ES-I3 (cell line): ENCODE results near the gene UNC5A.

Source experiments
- H3K36me3 ChIP-seq: 2 replicates; pipeline ENCODE4 v1.6.1; 2013; ENCODE audit warnings: mild to moderate bottlenecking, low read length, control low read depth, moderate library complexity; ENCODE audit not compliant: insufficient read depth
- H3K4me1 ChIP-seq: 2 replicates; pipeline ENCODE4 v1.6.1; 2013; ENCODE audit warnings: mild to moderate bottlenecking, control low read depth, low read length; ENCODE audit not compliant: insufficient read depth
- H3K9ac ChIP-seq: 2 replicates; pipeline ENCODE4 v1.6.1; 2013; ENCODE audit warnings: low read depth, mild to moderate bottlenecking, low read length, moderate library complexity
- H3K9me3 ChIP-seq: 2 replicates; pipeline ENCODE4 v1.6.1; 2013; ENCODE audit warnings: mild to moderate bottlenecking, low read length, moderate library complexity; ENCODE audit not compliant: control insufficient read depth, insufficient read depth

UNC5A gene

DNA sequence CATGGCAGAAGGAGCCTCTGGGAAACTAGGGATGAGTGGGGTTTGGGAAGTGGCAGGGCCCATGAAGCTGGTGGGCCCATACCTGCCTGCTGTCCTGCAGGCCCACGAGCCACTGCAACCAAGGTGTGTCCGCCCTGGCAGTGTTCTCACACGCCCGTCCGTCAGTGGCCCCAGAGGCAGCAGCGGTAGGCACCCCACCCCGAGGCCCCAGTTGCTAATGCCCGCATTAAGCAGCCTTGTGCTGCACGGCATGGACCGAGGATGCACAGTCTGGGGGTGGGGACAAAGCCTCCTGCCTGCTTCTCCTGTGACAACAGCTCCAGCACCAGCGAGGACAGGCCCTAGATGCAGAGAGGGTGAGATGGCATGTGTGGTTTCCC, 47.5 kb downstream of the UNC5A start:
- no peak overlapping the region for H3K9ac ChIP-seq
- H3K9me3 ChIP-seq, result no peaks in the 10 kb centered on the region
- H3K36me3 ChIP-seq, result no peaks in the 10 kb centered on the region
- H3K4me1 ChIP-seq, result peaks cover 4% of the 10 kb centered on the region; the same call in 1 of the 2 replicates

DNA sequence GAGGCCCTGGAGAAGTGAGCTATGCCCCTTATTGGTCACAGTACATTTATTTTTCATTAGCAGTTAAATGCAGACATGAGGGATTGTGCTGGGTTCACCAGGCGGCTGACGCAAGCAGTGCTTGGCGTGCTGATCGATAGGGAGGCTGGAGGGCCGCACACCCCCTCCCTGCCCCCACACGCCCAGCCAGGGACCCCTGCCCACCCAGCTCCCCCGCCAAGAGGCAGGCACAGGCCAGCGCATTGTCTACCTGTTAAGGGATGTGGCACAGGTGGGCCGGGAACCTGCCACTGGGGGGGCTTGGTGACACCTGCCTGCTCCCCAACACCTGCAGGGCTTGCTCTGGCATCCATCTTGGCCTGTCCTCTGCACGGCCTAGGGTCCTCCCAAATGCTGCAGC, 49.6 kb downstream of the UNC5A start:
- H3K9ac ChIP-seq, result no peak overlapping the region
- H3K4me1 ChIP-seq, result peaks cover 15% of the 10 kb centered on the region; the same call in 1 of the 2 replicates
- H3K9me3 ChIP-seq, result no peaks in the 10 kb centered on the region
- H3K36me3 ChIP-seq, result no peaks in the 10 kb centered on the region

DNA sequence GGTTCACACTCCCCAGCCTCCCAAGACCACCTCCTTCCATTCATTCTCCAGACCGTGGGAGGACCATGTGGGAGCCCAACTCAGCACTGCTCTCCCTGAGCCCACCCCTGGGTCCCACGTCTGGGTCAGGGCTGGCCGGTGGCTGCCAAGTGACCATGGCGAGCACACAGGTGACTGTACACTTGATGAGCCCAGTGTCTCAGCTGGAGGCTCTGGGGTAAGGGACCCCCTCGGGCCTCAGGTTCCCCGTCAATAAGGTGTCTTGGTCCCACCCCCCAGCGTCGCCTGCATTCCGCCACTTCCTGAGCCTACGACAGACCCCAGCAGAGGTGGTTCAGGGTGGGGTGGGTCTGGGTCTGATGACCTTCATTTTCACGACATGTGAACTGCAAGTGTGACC, 50.0 kb downstream of the UNC5A start:
- peaks cover 15% of the 10 kb centered on the region; the same call in 1 of the 2 replicates for H3K4me1 ChIP-seq
- H3K36me3 ChIP-seq, result no peaks in the 10 kb centered on the region
- H3K9ac ChIP-seq, result no peak overlapping the region
- H3K9me3 ChIP-seq, result no peaks in the 10 kb centered on the region

DNA sequence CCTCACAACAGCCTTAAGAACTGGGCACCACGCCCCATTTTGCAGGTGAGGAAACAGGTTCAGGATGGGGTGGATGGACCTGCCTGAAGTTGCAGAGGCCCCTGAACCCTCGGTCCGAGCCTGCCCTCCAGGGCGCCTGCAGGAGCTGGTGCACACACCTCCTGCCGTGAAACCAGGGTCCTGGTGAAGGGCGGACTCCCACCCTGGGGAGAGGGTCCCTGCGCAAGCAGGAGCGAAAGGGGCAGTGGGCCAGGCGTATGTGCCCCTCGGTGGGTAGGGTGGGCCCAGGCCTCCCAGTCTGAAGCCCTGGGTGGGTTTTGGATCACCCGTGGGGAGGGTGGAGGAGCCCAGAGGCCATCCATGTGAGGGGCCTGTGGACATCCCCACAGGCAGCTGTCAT, 50.9 kb downstream of the UNC5A start:
- Histone ChIP-seq H3K36me3 (no peaks in the 10 kb centered on the region), H3K9me3 (no peaks in the 10 kb centered on the region), H3K9ac (no peak overlapping the region), H3K4me1 (peaks cover 15% of the 10 kb centered on the region; the same call in 1 of the 2 replicates)

DNA sequence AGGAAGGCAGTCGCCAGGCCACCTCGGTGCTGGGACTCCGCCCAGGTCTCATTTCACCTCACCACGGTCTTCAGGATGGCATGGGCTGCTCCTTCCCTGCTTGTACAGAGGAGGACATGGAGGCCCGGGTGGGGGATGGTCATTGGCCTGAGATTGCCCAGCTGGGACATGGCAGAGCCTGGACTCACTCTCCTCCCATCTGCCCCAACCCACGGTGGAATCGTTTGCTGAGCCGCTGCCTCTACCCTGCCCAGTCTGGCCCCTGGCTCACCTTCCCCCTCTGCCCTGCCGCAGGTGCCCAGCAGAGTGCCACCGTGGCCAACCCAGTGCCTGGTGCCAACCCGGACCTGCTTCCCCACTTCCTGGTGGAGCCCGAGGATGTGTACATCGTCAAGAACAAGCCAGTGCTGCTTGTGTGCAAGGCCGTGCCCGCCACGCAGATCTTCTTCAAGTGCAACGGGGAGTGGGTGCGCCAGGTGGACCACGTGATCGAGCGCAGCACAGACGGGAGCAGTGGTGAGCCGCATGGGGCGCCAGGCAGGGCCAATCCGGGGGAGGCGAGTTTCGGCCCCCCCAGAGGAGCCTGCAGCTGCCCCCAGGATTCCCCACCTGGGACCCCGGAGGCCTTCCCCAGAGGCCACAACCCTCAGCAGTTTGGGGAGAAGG, 52.1 kb downstream of the UNC5A start:
- Histone ChIP-seq H3K36me3 (no peaks in the 10 kb centered on the region), H3K9ac (no peak overlapping the region), H3K9me3 (no peaks in the 10 kb centered on the region), H3K4me1 (peaks cover 15% of the 10 kb centered on the region; the same call in 1 of the 2 replicates)

DNA sequence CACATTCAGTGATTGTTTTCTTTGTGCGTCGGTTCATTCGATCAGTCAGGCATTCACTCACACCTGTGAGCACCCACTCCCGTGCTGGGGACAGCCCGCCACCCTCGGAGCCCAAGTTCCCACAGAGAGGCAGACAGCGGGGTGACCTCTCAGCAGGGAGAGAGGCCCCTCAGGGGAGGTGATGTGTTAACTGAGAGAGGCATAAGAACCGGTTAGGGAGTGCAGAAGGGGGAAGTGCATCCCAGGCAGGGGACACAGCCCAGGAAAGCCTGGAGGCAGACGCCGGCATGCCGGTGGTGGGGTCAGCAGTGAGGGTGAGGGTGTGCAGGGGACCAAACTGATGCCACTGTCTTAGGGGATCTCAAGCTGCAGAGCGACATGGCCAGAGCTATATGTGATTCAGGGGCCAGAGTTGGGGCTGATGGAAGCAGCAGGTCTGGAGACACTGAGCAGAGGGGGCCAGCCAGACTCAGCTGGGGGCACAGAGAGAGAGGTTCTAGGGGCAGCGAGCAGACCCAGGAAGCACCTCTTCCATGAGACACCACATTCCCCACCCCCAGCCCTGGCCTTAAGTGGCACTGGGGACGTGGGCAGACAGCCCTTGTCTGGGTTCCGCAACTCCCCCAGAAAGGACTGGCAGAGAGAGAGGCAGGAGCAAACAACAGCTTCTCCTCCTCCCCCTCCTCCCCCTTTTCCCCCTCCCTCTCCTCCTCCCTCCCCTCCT, 52.8 kb downstream of the UNC5A start:
- no peaks in the 10 kb centered on the region for H3K9me3 ChIP-seq
- H3K9ac ChIP-seq, result peak overlapping the region; percentile 1; the same call in 1 of the 2 replicates
- peaks cover 15% of the 10 kb centered on the region; the same call in 1 of the 2 replicates for H3K4me1 ChIP-seq
- H3K36me3 ChIP-seq, result no peaks in the 10 kb centered on the region

DNA sequence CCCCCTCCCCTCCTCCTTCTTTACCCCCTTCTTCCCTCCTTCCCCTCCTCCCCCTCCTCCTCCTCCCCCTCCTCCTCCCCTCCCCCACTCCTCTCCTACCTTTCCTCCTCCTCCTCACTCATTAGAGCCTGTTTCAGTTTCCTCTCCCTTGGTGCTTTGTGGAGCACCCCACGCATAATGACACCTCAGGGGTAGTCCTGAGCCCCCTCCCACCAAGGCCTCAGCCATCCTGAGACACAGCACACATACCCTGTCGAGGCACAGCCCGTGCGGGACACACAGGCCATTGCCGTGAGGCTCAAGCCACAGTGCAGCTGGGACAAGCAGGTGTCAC, 53.4 kb downstream of the UNC5A start:
- Histone ChIP-seq H3K9me3 (no peaks in the 10 kb centered on the region), H3K9ac (no peak overlapping the region), H3K4me1 (peaks cover 15% of the 10 kb centered on the region; the same call in 1 of the 2 replicates), H3K36me3 (no peaks in the 10 kb centered on the region)

DNA sequence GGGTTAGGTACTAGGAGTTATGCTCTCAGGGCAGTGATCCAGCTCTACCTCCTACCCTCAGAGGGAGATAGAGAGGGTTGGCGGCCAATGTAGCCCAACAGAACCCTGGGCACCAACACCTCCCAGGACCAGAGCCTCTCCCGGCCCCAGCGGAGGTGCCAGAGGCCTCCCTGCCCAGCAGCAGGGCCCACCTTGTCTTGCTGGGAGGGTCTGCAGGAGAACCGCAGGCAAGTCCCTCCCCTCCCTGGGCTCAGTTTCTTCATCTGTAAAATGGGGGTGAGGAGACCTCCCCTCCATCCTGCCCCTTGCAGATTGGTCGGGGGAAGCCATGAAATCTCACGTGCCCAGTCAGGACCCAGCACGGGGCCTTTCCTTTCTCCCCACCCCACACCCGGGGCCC, 54.4 kb downstream of the UNC5A start:
- H3K36me3 ChIP-seq, result no peaks in the 10 kb centered on the region
- H3K4me1 ChIP-seq, result peaks cover 15% of the 10 kb centered on the region; the same call in 1 of the 2 replicates
- H3K9me3 ChIP-seq, result no peaks in the 10 kb centered on the region
- H3K9ac ChIP-seq, result no peak overlapping the region

DNA sequence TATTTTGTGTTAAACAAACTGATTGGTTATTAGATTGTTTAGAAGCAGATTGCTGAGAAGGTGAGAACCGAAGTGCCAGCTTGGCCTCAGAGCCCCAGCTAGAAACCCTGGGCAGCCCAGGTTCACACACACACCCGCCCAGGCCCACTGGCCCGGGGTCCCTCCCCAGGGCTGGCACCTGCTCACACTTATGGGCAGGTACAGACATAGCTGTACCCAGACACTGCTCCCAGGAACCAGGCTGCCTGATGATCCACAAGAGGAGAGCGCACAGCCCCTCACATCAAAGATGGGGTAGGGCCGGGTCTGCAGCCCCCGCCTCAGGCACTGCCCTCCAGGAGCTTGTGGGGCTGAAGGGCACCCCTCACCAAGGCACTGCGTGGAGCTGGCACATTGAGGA, 55.6 kb downstream of the UNC5A start:
- H3K9me3 ChIP-seq, result no peaks in the 10 kb centered on the region
- H3K36me3 ChIP-seq, result no peaks in the 10 kb centered on the region
- H3K4me1 ChIP-seq, result peaks cover 15% of the 10 kb centered on the region; the same call in 1 of the 2 replicates
- no peak overlapping the region for H3K9ac ChIP-seq

DNA sequence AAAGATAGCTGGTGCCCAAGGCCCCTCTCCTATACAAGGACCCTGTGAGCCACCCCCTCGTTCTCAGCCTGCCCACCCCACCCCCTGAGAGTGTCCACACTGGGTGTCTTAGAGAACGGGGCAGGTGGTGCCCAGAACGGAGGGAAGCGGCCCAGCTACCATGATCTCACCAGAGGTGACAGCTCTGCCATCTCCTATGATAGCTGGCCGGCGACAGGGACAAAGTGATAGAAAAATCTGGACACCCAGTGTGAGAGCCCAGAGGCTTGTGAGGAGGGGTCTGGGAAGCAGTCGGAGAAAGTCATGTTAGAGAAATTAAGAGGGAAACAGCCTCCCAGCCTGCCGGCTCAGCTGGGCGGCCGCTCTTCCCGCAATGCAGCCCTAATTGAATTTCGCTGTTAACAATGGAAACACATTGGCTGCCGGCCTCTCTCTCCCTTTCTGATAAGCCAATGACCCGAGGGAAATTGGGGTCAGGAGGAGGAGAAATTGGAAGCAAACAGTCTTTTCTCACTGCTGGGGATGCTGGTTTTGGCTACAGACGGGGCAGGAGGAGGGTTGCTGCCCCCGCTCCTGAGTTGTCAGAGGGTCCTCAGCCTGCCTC, 56.5 kb downstream of the UNC5A start:
- peaks cover 12% of the 10 kb centered on the region; the same call in 1 of the 2 replicates for H3K4me1 ChIP-seq
- H3K36me3 ChIP-seq, result no peaks in the 10 kb centered on the region
- H3K9me3 ChIP-seq, result no peaks in the 10 kb centered on the region
- no peak overlapping the region for H3K9ac ChIP-seq

DNA sequence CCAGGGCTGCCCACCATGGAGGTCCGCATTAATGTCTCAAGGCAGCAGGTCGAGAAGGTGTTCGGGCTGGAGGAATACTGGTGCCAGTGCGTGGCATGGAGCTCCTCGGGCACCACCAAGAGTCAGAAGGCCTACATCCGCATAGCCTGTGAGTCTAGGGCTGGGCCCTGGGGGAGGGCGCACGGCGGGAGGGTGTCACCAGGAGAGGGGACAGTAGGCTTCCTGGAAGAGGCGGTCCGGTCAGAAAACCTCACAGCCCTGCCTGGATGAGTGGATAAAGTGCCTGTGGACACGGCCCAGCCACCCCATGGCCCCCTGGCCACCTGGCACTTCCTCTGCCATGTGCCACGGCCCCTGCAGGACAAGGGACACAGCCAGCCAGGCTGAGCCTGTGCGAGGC, 57.8 kb downstream of the UNC5A start:
- Histone ChIP-seq H3K9ac (no peak overlapping the region), H3K4me1 (peaks cover 8% of the 10 kb centered on the region; the same call in 1 of the 2 replicates), H3K36me3 (no peaks in the 10 kb centered on the region), H3K9me3 (no peaks in the 10 kb centered on the region)

DNA sequence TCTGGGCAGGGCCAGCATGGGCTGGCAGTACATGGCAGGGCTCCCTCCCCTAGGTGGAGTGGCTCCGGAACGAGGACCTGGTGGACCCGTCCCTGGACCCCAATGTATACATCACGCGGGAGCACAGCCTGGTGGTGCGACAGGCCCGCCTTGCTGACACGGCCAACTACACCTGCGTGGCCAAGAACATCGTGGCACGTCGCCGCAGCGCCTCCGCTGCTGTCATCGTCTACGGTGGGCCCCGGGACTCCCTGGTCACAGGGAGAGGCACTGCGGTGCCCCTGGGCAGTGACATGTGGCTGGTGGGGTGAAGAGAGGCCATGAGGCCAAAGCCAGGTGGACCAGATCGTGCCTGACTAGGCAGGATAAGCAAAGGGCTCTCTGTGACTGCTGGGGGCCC, 58.4 kb downstream of the UNC5A start:
- H3K9me3 ChIP-seq, result no peaks in the 10 kb centered on the region
- no peak overlapping the region for H3K9ac ChIP-seq
- H3K4me1 ChIP-seq, result peaks cover 4% of the 10 kb centered on the region; the same call in 1 of the 2 replicates
- no peaks in the 10 kb centered on the region for H3K36me3 ChIP-seq

DNA sequence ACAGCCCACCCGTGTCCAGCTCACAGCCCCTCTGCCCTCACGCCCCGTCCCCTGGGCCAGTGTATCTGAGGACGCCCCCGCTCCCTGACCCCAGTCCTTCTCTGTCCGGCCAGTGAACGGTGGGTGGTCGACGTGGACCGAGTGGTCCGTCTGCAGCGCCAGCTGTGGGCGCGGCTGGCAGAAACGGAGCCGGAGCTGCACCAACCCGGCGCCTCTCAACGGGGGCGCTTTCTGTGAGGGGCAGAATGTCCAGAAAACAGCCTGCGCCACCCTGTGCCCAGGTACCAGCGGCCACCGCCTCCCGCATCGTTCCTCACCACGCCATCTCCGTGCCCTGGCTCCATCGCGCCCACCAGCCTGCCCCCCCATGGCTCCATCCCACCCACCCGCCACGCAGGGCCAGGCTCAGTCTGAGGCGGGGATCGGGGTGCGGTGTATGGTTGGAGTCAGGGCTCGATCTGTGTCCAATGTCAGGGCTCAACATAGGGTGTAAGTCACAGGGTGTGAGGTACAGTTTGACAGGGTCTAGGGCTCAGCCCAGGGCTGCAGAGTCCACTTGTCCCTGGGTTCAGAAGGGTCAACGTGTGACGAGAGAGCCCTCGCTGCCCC, 59.2 kb downstream of the UNC5A start:
- no peaks in the 10 kb centered on the region; the same call in 1 of the 2 replicates for H3K4me1 ChIP-seq
- no peak overlapping the region for H3K9ac ChIP-seq
- H3K9me3 ChIP-seq, result no peaks in the 10 kb centered on the region
- H3K36me3 ChIP-seq, result no peaks in the 10 kb centered on the region

DNA sequence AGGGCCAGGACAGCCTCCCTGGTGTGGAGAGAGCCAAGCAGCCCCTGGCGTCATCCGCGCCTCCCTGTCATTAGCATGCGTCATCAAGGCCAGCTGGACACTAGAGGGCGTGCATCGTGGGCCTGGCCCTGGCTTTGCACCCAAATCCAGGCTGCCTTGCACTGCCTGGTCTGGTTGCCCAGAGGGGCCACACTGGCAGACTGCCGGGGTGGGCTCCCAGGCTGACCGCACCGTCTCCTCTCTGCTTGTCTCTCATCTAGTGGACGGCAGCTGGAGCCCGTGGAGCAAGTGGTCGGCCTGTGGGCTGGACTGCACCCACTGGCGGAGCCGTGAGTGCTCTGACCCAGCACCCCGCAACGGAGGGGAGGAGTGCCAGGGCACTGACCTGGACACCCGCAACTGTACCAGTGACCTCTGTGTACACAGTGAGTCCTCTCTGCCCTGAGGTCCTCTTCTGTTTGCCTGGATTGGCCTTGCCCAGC, 59.8 kb downstream of the UNC5A start:
- Histone ChIP-seq H3K9ac (no peak overlapping the region), H3K36me3 (no peaks in the 10 kb centered on the region), H3K9me3 (no peaks in the 10 kb centered on the region), H3K4me1 (no peaks in the 10 kb centered on the region; the same call in 1 of the 2 replicates)
